Measurements from ENCODE around the gene C1QTNF12. TPM values are rescaled to one million over a fixed set of nuclear protein-coding genes. Genes with fewer than 3 reads are reported as not detected.

C1QTNF12 gene
- total RNA-seq, 2 experiments from 2014 or later, result 1.8 to 6.1 TPM

- Histone ChIP-seq H3K4me3 (ENCODE audit: low read depth, low read length, poor library complexity, severe bottlenecking) (no peak overlapping the region), H4K20me1 (ENCODE audit: insufficient read depth, low read length) (no peaks in the 10 kb centered on the region), H3K4me1 (ENCODE audit: insufficient read depth, low read length, poor library complexity, severe bottlenecking) (peaks cover 7% of the 10 kb centered on the region), H3K4me2 (ENCODE audit: low read length) (no peak overlapping the region), H3K9me3 (ENCODE audit: low read length) (no peaks in the 10 kb centered on the region), H3K27ac (ENCODE audit: low read depth, low read length, poor library complexity, severe bottlenecking) (no peak overlapping the region), H3K79me2 (ENCODE audit: insufficient read depth, low read depth, low read length) (no peaks in the 10 kb centered on the region), H3K9me2 (ENCODE audit: insufficient read depth, low read length) (no peaks in the 10 kb centered on the region), H2AFZ (ENCODE audit: low read length) (no peak overlapping the region), H3K36me3 (ENCODE audit: insufficient read depth, low read length) (no peaks in the 10 kb centered on the region)
- intact Hi-C loops (cut with micrococcal nuclease; ENCODE audit: unreplicated experiment), result no loop called here
- POLR2A ChIA-PET, result no interaction called here
- CTCF ChIA-PET (ENCODE audit: unreplicated experiment), result no interaction called here
- no peak for DNase-seq (ENCODE audit: low spot score)
- TF ChIP-seq EZH2phosphoT487 (IDR thresholded peaks at IDR 0.05; ENCODE audit: borderline replicate concordance, low read depth, low read length), result no peak
- no peak for TF ChIP-seq CTCF (conservative IDR thresholded peaks at IDR 0.05; ENCODE audit: low read length)
- BruUV-seq (replicated peaks), result no TSS peak
Measured at GRCh38 chr1:1210726-1211540, 35.6 kb downstream of the C1QTNF12 start.

GRCh38 chr1:1208713-1209433 is 37.6 kb downstream of the C1QTNF12 start:
- intact Hi-C loops (cut with micrococcal nuclease; ENCODE audit: unreplicated experiment), result no loop called here
- H3K36me3 ChIP-seq (ENCODE audit: insufficient read depth, low read length), result no peaks in the 10 kb centered on the region
- ChIA-PET CTCF (ENCODE audit: unreplicated experiment) (no interaction called here), POLR2A (no interaction called here)
- no peaks in the 10 kb centered on the region for H3K79me2 ChIP-seq (ENCODE audit: insufficient read depth, low read depth, low read length)
- no peak overlapping the region for H3K4me2 ChIP-seq (ENCODE audit: low read length)
- peaks cover 7% of the 10 kb centered on the region for H3K4me1 ChIP-seq (ENCODE audit: insufficient read depth, low read length, poor library complexity, severe bottlenecking)
- no TSS peak for BruUV-seq (replicated peaks)
- DNase-seq (ENCODE audit: low spot score), result no peak
- H3K9me2 ChIP-seq (ENCODE audit: insufficient read depth, low read length), result no peaks in the 10 kb centered on the region
- no peak overlapping the region for H3K27ac ChIP-seq (ENCODE audit: low read depth, low read length, poor library complexity, severe bottlenecking)
- H4K20me1 ChIP-seq (ENCODE audit: insufficient read depth, low read length), result no peaks in the 10 kb centered on the region
- H2AFZ ChIP-seq (ENCODE audit: low read length), result no peak overlapping the region
- no peak overlapping the region for H3K4me3 ChIP-seq (ENCODE audit: low read depth, low read length, poor library complexity, severe bottlenecking)
- H3K9me3 ChIP-seq (ENCODE audit: low read length), result no peaks in the 10 kb centered on the region
- TF ChIP-seq CTCF (conservative IDR thresholded peaks at IDR 0.05; ENCODE audit: low read length) (no peak), EZH2phosphoT487 (IDR thresholded peaks at IDR 0.05; ENCODE audit: borderline replicate concordance, low read depth, low read length) (no peak)

- CTCF ChIA-PET (ENCODE audit: unreplicated experiment), result no interaction called here
- intact Hi-C loops (cut with micrococcal nuclease; ENCODE audit: unreplicated experiment), result no loop called here
Measured at GRCh38 chr1:1207571-1207892, 39.0 kb downstream of the C1QTNF12 start.

More at GRCh38 chr1:1207571-1207892, 39.0 kb downstream of the C1QTNF12 start:
- Histone ChIP-seq H3K4me3 (ENCODE audit: low read depth, low read length, poor library complexity, severe bottlenecking) (no peak overlapping the region), H3K9me2 (ENCODE audit: insufficient read depth, low read length) (no peaks in the 10 kb centered on the region), H3K36me3 (ENCODE audit: insufficient read depth, low read length) (no peaks in the 10 kb centered on the region), H3K27ac (ENCODE audit: low read depth, low read length, poor library complexity, severe bottlenecking) (no peak overlapping the region), H3K9me3 (ENCODE audit: low read length) (no peaks in the 10 kb centered on the region), H2AFZ (ENCODE audit: low read length) (no peak overlapping the region), H3K4me1 (ENCODE audit: insufficient read depth, low read length, poor library complexity, severe bottlenecking) (peaks cover 7% of the 10 kb centered on the region), H3K4me2 (ENCODE audit: low read length) (no peak overlapping the region), H4K20me1 (ENCODE audit: insufficient read depth, low read length) (no peaks in the 10 kb centered on the region), H3K79me2 (ENCODE audit: insufficient read depth, low read depth, low read length) (no peaks in the 10 kb centered on the region)
- POLR2A ChIA-PET, result no interaction called here
- BruUV-seq (replicated peaks), result no TSS peak
- TF ChIP-seq CTCF (conservative IDR thresholded peaks at IDR 0.05; ENCODE audit: low read length), result no peak
- TF ChIP-seq EZH2phosphoT487 (IDR thresholded peaks at IDR 0.05; ENCODE audit: borderline replicate concordance, low read depth, low read length), result no peak
- no peak for DNase-seq (ENCODE audit: low spot score)

All from OCI-LY7 (cell line).